ENCODE measurements around the gene BICD1. TPM values are rescaled to one million over a fixed set of nuclear protein-coding genes. Genes with fewer than 3 reads are reported as not detected.
A peak's percentile ranks its signal among the peaks of the same experiment; 100 is the strongest.

The BICD1 gene
- total RNA-seq, 1 donor from 2014 or later, result 561 TPM

GRCh38 chr12:32344047-32344446, 237.4 kb downstream of the BICD1 start:
- DNase-seq, result no peak
- peaks cover 9% of the 10 kb centered on the region for H3K27me3 Mint-ChIP-seq (ENCODE audit: unreplicated experiment)
- peaks cover 7% of the 10 kb centered on the region for H3K9me3 Mint-ChIP-seq (ENCODE audit: unreplicated experiment)
- TF ChIP-seq CTCF (IDR thresholded peaks at IDR 0.05; ENCODE audit: partially characterized antibody, unreplicated experiment), result no peak
- H3K4me3 Mint-ChIP-seq (ENCODE audit: unreplicated experiment), result no peak overlapping the region
- peaks cover 10% of the 10 kb centered on the region for H3K36me3 Mint-ChIP-seq (ENCODE audit: unreplicated experiment)
- peaks cover 7% of the 10 kb centered on the region for H3K4me1 Mint-ChIP-seq (ENCODE audit: low read depth, unreplicated experiment)
- H3K27ac Mint-ChIP-seq (ENCODE audit: unreplicated experiment), result peak overlapping the region; percentile 53

- peaks cover 4% of the 10 kb centered on the region for H3K36me3 Mint-ChIP-seq (ENCODE audit: unreplicated experiment)
- H3K9me3 Mint-ChIP-seq (ENCODE audit: unreplicated experiment), result peaks cover 18% of the 10 kb centered on the region
- H3K4me1 Mint-ChIP-seq (ENCODE audit: low read depth, unreplicated experiment), result peaks cover 8% of the 10 kb centered on the region
- H3K27ac Mint-ChIP-seq (ENCODE audit: unreplicated experiment), result peak overlapping the region; percentile 69
- peaks cover 2% of the 10 kb centered on the region for H3K27me3 Mint-ChIP-seq (ENCODE audit: unreplicated experiment)
- no peak overlapping the region for H3K4me3 Mint-ChIP-seq (ENCODE audit: unreplicated experiment)
- DNase-seq, result no peak
- no peak for TF ChIP-seq CTCF (IDR thresholded peaks at IDR 0.05; ENCODE audit: partially characterized antibody, unreplicated experiment)
Measured at GRCh38 chr12:32353540-32353939, 246.9 kb downstream of the BICD1 start.

- Mint-ChIP-seq H3K36me3 (ENCODE audit: unreplicated experiment) (peaks cover 5% of the 10 kb centered on the region), H3K27me3 (ENCODE audit: unreplicated experiment) (peaks cover 4% of the 10 kb centered on the region), H3K4me3 (ENCODE audit: unreplicated experiment) (peak overlapping the region; percentile 52), H3K27ac (ENCODE audit: unreplicated experiment) (no peak overlapping the region), H3K9me3 (ENCODE audit: unreplicated experiment) (peaks cover 21% of the 10 kb centered on the region), H3K4me1 (ENCODE audit: low read depth, unreplicated experiment) (peaks cover 3% of the 10 kb centered on the region)
- no peak for TF ChIP-seq CTCF (IDR thresholded peaks at IDR 0.05; ENCODE audit: partially characterized antibody, unreplicated experiment)
- no peak for DNase-seq
Measured at GRCh38 chr12:32357601-32358249, 251.1 kb downstream of the BICD1 start.

- H3K36me3 Mint-ChIP-seq (ENCODE audit: unreplicated experiment), result peaks cover 5% of the 10 kb centered on the region
- H3K4me3 Mint-ChIP-seq (ENCODE audit: unreplicated experiment), result no peak overlapping the region
- DNase-seq, result no peak
- no peak overlapping the region for H3K27ac Mint-ChIP-seq (ENCODE audit: unreplicated experiment)
- peaks cover 26% of the 10 kb centered on the region for H3K9me3 Mint-ChIP-seq (ENCODE audit: unreplicated experiment)
- peaks cover 6% of the 10 kb centered on the region for H3K27me3 Mint-ChIP-seq (ENCODE audit: unreplicated experiment)
- TF ChIP-seq CTCF (IDR thresholded peaks at IDR 0.05; ENCODE audit: partially characterized antibody, unreplicated experiment), result no peak
- peaks cover 7% of the 10 kb centered on the region for H3K4me1 Mint-ChIP-seq (ENCODE audit: low read depth, unreplicated experiment)
Measured at GRCh38 chr12:32360956-32361355, 254.3 kb downstream of the BICD1 start.

- peaks cover 20% of the 10 kb centered on the region for H3K9me3 Mint-ChIP-seq (ENCODE audit: unreplicated experiment)
Measured at GRCh38 chr12:32362892-32363291, 256.2 kb downstream of the BICD1 start.

More at GRCh38 chr12:32362892-32363291, 256.2 kb downstream of the BICD1 start:
- H3K27me3 Mint-ChIP-seq (ENCODE audit: unreplicated experiment), result peaks cover 6% of the 10 kb centered on the region
- peaks cover 7% of the 10 kb centered on the region for H3K4me1 Mint-ChIP-seq (ENCODE audit: low read depth, unreplicated experiment)
- DNase-seq, result no peak
- no peak for TF ChIP-seq CTCF (IDR thresholded peaks at IDR 0.05; ENCODE audit: partially characterized antibody, unreplicated experiment)
- H3K36me3 Mint-ChIP-seq (ENCODE audit: unreplicated experiment), result peaks cover 5% of the 10 kb centered on the region
- no peak overlapping the region for H3K27ac Mint-ChIP-seq (ENCODE audit: unreplicated experiment)
- H3K4me3 Mint-ChIP-seq (ENCODE audit: unreplicated experiment), result no peak overlapping the region

Data from glutamatergic neuron (in vitro differentiated cells).